Fibroblast of skin of right biceps (primary cell): Measurements from ENCODE around the gene NOP53.
"Not testable (repeated sequence)": the region's sequence is repeated elsewhere in the genome, so short reads cannot be mapped to it uniquely, and the experiment has no call there.

ENCODE experiments used
- DNase-seq: peaks from one replicate; pipeline ENCODE4 v3.0.0-alpha.2; 2013

The NOP53 gene

DNA sequence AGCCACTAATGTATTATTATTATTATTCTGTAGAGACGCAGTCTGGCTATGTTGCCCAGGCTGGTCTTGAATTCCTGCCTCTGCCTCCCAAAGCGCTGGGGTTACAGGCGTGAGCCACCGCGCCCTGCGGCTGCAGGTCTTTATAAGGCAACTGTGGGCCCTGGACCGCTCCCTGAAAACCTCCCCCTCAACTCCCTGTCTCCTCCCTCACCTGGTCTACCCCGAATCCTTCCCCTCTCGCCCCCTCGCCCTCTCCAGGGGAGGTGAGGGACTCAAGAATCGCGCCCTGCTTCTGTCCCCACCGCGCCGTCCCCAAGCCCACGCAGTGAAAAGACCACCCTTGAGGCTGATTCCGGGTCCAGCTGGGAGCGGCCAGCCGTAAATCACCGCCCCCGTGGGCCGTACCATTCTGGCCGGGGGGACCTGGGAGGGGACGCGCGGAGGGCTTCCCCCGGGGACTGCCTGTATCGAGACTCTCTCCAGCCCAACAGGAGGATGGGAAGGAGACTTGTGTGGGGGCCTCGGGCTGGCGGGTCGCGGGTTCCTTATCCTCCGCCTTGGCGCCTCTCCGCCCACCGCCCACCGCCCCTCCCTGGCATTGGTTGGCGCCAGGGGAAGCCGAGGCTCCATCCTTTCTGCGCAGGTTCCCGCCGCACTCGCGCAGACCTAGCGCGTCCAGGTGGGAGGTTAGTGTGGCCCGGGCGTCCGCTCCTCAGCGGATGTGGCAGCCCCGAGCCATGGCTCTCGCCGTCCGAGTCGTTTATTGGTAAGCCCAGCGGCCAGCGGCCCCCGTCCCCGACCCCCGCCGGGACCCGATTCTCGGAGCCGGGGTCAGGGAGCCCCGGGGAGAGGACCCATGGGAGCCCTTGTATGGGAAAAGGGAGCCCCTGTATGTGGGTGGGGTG lies 33.0 kb downstream of the NOP53 start, which contains the start of gene SELENOW:
SELENOW (plus strand) TSS at position 655 of the 905 bp plus-strand sequence; CDS start at position 738, 83 bp downstream.
- peak; percentile 83 for DNase-seq

DNA sequence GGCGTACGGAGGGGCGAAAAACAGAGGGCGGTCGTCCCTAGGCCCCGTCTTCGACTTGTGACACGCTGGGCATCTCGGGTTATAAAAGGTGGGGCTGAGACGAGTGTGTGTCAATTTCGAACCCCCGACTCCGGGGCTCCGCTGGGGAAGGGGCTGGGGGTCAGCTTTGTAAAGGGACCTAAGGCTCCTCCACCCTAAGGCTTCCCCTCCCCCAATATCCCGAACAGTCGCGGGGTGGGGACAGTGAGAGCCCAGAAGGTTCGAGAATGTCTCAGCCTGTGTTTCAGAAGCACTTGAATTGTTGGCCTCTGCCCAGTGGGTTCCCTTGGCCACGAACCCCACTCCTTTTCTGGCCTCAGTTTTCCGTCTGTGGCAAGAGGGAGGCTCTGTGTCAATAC lies 33.6 kb downstream of the NOP53 start:
- no peak for DNase-seq

DNA sequence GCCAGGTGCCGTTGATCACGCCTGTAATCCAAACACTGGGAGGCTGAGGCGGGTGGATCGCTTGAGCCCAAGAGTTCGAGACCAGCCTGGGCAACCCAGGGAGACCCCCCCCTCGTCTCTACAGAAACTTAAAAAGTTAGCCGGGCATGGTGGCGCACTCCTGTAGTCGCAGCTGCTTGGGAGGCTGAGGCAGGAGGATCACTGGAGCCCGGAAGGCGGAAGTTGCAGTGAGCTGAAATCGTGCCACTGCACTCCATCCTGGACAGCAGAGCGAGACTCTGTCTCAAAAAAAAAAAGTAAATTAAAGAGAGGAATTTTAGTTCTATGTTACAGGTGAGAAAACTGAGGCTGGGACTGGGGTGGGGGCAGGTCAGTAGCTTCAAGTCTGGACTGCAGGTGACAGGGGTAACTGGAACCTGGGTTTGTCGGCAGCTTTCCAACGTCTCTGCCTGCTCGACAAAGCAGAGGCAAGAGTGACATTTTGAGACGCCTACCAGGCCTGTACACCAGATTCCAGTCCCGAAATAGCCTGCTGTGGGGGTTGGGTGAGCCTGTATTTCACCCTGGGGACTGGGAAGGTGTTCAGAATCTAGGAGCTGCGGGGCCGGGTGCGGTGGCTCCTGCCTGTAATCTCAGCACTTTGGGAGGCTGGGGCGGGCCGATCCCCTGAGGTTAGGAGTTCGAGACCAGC lies 34.3 kb downstream of the NOP53 start:
- DNase-seq = peak; percentile 40

DNA sequence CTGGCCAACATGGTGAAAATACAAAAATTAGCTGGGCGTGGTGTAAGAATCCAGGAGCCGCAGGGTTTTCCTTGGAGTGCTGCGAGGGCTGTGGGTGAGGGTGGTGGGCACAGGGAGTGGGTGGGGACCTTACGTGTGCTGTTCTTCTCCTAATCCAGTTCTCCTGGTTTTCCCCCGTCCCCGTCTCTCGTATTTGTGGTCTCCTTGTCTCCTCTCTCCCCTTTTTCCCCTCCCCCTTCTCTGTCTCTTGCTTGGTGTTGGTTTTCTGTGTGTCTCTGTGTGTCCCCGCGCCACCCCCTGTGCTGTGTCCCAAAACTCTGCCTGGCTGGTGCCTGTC lies 34.8 kb downstream of the NOP53 start:
- no peak for DNase-seq

DNA sequence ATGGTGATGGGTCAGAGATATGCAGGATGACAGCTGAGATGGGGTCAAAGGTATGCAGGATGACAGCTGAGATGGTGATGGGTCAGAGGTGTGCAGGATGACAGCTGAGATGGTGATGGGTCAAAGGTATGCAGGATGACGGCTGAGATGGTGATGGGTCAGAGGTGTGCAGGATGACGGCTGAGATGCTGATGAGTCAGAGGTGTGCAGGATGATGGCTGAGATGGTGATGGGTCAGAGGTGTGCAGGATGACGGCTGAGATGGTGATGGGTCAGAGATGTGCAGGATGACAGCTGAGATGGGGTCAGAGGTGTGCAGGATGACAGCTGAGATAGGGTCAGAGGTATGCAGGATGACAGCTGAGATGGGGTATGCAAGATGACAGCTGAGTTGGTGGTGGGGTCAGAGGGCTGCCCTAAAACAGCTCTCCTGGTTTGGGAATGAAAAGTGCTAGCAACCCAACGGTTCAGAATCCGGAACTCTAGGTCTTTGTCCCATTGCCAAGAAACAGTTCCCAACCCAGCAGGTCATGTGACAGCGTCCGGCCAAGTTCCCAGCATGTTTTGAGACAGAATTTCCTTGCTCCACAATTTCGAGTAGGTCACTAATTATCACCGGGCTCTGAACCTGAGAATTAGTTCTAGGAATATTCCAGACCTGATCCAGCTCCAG lies 36.4 kb downstream of the NOP53 start:
- no peak for DNase-seq

DNA sequence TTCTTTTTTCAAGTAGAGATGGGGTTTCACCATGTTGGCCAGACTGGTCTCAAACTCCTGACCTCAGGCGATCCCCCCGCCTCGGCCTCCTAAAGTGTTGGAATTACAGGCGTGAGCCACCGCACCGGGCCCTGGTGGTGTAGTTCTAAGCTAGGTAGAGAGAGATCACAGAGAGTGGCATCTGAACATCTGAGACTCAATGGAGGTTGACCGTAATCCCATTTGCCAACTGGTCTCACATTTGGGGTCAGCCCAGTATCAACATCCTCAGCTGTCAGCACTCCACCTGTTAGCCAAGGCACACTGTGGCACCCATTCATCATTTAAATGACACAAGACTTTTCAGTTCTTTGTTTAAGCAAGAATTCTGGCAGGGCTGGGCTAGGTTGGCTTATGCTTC lies 41.2 kb downstream of the NOP53 start:
- DNase-seq = no peak

DNA sequence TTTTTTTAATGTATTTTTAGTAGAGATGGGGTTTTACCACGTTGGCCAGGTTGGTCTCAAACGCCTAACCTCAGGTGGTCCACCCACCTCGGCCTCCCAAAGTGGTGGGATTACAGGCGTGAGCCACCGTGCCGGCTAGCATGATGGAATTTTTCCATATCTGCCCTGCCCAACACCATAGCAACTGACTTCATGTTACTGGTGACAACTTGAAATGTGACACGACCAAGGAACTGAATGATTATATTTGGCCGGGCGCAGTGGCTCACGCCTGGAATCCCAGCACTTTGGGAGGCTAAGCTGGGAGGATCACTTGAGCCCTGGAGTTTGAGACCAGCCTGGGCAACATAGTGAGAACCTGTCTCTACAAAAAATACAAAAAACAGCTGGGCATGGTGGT lies 42.0 kb downstream of the NOP53 start:
- not testable (repeated sequence) for DNase-seq

DNA sequence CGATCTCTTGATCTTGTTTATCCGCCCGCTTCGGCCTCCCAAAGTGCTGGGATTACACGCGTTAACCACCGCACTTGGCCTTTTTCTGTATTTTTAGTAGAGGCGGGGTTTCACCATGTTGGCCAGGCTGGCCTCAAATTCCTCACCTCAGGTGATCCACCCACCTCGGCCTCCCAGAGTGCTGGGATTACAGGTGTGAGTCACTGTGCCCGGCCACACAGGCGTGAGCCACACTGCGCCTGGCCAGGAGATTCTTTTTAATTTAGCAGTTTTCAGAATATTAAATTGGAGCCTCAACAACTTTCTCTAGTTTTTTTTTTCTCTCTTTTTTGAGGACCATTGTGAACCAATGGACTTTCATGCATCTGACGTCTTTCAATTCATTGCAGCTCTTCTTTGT lies 44.5 kb downstream of the NOP53 start:
- not testable (repeated sequence) for DNase-seq

DNA sequence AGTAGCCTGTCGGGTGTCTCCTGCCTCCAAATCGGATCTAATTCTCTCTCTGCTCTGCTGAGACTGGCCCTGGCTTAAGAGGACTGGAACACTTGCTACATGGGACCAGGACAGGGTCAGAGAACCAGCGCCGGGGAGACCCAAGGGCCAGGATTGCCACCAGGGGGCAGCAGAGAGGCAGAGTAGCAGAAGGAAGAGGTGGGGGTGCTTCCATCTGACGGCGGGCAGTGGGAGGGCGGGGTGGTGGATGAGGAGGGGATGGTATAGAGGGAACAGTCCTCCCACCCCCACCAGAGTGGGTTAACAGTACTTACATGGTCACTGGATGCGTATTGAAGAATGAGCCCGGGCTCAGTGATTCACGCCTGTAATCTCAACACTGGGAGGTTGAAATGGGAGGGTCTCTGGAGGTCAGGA lies 45.1 kb downstream of the NOP53 start:
- DNase-seq = peak; percentile 62

DNA sequence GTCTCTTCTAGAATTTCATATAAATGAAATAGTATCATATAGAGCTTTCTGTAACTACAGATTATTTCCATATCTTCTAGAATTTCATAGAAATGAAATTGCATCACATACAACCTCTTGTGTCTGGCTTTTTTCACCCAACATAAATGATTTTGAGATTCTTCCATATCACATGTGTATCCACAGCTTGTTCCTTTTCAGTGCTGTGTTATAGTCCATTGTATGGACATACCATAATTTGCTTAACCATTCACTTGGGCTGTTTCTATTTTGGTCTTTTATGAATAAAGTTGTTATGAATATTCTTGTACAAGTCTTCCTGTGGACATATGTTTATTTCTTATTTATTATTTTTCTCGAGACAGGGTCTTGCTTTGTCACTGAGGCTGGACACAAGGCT lies 47.3 kb downstream of the NOP53 start:
- DNase-seq = no peak

DNA sequence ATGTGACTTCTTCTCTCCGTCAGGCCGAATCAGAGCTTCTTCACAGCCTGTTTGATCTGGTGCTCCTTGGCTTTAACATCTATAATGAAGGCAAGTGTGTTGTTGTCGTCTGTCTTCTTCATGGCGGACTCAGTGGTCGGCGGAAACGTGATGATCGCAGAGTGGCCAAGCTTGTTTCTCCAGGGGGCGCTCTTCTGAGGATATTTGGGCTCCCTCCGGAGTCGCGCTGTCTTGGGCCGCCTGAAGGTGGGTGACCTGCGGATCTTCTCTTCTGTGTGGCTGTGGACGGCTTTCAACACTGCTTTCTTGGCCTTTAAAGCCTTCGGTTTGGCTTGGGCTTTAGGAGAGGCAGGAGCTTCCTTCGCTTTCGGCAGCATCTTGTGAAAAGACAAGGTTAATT lies 49.2 kb downstream of the NOP53 start:
- DNase-seq = no peak

DNA sequence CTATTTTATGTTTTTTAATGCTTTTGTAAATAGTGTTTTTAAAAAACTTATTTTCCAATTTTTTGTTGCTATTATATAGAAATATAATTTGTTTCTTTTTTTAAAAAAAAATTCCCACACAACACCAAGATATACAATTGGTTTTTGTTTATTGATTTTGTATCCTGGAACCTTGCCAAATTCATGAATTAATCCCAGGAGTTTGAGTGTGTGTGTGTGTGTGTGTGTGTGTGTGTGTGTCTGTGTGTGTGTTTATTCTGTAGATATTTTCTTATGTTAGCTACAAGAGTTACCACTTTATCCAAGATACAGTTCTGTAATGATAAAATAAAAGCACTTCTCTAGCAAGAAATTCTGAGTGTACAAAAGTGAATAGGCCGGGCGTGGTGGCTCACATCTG lies 51.4 kb downstream of the NOP53 start:
- DNase-seq = no peak

DNA sequence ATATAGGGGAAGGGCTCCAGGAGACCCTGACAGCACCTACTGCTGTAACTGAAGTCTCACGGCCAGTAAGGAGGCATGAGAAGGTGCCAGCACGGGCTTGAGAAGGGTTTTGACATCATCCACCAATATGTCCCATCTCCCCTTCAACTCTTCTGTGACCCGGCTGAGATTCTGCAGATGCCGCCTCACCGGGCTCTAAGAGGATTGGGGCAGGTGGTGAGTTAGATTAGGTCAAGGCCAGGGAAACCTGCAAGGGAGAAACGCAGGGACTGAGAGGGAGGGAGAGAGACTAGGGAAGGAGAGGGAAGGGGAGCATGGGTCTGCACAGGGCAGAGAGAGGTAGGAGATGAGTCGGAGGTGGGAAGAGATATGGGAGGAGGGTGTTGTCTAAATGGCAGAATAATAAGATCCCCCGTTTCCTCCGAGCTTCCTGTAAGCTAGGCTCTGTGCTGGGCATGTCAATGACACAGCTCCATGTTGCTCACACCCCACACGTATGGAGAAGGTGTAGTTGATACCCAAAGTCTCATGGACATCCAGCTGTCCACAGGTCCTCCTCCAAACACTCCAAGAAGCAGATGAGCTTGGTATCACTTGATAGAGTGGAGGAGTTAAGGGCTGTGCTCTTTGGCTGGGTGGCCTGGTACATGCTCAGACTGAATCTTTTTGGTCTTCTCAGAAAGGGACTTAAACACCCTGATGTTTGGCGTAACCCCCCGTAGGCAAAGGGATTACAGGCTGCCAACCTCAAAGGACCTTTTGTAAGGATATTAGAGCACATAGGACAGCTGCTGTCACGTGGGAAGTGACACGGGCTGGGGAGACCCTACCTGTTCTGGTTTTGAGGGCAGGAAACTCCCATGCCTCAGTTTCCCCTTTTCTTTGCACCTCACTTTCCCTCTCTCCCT lies 52.9 kb downstream of the NOP53 start:
- no peak for DNase-seq

DNA sequence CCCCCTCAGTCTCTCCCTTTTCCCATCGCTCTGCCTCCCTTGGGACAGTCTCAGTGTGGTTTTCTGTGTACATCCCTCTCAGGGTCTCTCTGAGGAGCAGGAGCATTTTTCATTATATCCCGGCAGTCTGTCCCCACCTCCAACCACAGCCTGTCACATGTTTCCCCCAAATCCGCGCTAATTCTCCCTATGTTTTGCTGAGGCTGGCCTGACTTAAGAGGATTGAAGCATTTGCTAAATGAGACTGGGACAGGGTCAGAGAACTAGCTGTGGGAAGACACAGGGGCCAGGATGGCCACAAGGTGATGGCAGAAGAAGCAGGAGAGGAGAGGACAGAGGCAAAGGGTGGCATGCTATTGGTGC lies 53.5 kb downstream of the NOP53 start:
- no peak for DNase-seq

DNA sequence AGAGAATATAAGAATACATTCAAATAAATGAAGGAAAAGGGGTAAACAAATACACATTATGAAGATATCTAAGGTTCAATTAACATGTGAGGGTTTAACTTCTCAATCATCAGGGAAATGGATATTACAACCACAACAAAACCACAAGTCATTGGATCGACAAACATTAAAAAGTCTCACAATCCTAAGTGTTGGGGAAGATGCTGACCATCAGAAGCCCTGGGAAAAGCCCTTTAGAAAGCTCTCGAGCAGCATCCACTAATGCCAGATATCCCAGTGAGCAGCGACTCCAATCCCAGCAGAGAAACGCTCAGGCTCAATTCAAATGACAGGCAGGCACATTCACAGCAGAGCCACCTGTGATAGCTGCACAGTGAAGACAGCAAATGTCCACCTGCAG lies 55.9 kb downstream of the NOP53 start:
- DNase-seq = no peak

DNA sequence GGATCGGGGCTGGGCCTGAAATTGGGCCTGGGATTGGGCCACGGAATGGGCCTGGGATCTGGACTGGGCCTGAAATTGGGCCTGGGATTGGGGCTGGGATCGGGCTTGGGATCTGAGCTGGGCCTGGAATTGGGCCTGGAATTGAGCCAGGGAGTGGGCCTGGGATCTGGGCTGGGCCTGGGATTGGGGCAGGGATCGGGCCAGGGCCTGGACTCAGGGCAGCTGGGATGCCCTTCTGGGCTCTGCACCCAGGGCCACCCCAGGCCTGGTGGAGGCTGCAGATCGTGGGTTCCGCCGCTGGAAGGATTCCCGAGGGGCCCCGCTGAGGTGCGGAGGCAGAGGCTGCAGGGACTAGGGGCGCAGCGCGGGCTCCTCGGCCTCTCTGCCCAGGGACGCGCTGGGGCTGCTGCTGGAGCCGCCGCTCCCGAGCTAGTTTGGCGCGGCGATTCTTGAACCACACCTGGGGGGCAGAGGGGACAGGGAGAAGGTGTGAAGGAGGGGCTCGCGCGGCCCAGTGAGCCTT lies 57.2 kb downstream of the NOP53 start:
- DNase-seq = no peak

DNA sequence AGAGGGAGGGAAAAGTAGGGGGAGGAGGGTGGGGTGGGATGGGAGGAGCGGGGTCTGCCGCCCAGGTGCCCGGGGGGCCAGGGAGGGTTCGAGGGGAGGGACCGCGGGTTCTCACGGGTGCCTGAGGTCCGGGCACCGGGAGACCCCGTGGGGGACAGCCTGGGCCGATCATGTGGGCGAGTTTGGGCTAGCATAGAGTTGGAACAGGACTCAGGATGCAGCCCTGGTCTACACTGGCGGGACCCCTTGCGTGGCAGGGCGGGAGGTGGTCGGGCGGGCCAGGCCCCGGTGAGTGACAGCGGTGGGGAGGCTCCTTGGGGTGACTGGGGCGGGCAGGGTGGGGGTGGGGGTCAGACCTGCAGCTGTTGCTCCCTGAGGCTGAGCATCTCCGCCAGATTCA lies 57.8 kb downstream of the NOP53 start:
- not testable (repeated sequence) for DNase-seq

DNA sequence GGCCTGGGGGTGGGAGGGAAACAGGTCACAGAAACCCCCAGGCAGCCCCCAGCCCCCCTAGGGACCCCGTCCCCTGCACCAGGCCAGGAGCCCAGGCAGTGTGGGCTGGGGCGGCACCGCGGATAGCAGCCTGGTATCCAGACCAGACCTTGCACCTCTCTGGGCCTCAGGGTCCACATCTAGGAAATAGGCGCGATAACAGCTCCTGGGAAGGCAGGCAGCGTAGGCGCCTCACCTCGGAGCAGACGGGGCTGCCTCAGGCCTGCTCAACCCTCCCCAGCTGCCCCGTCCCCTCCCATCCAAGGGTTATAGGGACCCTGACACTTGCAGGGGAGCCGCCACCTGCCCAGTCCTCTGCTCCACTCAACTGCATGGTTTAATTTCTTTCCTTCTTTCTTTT lies 58.3 kb downstream of the NOP53 start:
- DNase-seq = not testable (repeated sequence)

DNA sequence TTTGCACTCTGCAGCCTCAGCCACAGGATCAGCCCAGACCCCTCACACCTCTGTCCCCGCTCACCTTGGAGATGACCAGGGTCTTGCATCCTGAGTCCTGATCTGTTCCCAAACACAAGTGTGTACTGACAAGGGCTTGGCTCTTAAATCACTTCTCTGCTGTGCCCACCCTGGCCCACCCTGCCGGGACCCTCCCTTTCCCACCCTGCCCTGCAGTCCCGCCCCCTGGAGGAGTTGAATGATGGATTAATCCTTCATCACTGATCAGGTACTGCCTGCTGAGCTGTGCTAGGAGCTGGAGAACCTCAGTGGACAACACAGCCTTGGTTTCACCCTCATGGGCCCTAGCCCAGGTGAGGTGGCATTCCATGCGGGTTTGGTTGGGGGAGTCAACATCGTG lies 59.1 kb downstream of the NOP53 start, which contains the start of gene TPRX1:
TPRX1 (minus strand) TSS at position 101 of the 400 bp plus-strand sequence; CDS start at position 89, 12 bp downstream.
- not testable (repeated sequence) for DNase-seq

DNA sequence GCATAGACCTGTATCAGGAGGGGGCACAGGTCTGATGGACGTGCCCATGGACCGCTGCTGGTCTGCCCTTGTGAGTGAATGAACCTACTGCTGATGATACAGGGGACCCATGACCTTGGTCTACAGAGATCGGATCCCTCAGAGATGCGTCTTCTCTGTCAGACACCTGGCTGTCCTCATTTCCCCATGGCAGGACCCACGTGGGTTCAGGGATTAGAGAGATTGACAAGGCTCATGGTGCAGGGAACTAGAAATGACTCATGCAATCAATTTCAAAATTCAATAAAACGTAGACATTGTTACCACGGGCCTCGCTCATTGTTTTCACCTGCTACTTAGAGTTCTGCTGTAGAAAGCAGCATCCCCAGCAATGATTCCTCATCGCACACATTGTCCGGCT lies 60.0 kb downstream of the NOP53 start:
- no peak for DNase-seq

DNA sequence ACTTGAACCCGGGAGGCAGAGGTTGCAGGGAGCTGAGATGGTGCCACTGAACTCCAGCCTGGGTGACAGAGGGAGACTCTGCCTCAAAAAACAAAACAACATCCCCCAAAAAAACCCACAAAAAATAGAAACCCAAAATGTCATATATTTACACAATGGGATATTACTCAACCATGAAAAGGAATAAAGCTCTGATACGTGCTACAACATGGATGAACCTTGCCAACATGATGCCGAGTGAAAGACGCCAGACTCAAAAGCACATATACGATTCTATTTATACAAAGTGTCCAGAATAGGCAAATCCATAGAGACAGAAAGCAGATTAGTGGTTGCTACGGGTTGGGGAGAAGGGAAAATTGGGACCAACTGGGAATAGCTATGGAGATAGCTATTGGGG lies 61.1 kb downstream of the NOP53 start:
- DNase-seq = no peak
